NT2/D1 (cell line): ENCODE data around the gene PTH2R.

Source experiments
- DNase-seq: peaks from one replicate; pipeline ENCODE4 v3.0.0-alpha.2; 2011; ENCODE audit warnings: low read depth, low spot score
- H3K27me3 ChIP-seq: 2 replicates; pipeline ENCODE4 v1.6.0; 2011; ENCODE audit warnings: mild to moderate bottlenecking; ENCODE audit not compliant: insufficient read length, insufficient read depth
- H3K36me3 ChIP-seq: 2 replicates; pipeline ENCODE4 v1.6.1; 2011; ENCODE audit warnings: mild to moderate bottlenecking, low read length, mixed read lengths; ENCODE audit not compliant: insufficient read depth, insufficient read length
- H3K4me1 ChIP-seq: 2 replicates; pipeline ENCODE4 v1.5.1; 2011; ENCODE audit not compliant: insufficient read depth, insufficient read length
- H3K4me3 ChIP-seq: 2 replicates; pipeline ENCODE4 v1.5.1; 2011; ENCODE audit warnings: low read depth; ENCODE audit not compliant: insufficient read length
- H3K9ac ChIP-seq: 2 replicates; pipeline ENCODE4 v1.6.0; 2011; ENCODE audit warnings: low read depth; ENCODE audit not compliant: insufficient read length
- H3K9me3 ChIP-seq: 2 replicates; pipeline ENCODE4 v1.5.1; 2011; ENCODE audit warnings: mild to moderate bottlenecking, low read length; ENCODE audit not compliant: insufficient read depth
- SUZ12 ChIP-seq: IDR thresholded peaks from 2 replicates; pipeline ENCODE4 v1.6.1; 2011; ENCODE audit not compliant: insufficient read length, insufficient read depth; ENCODE audit errors: extremely low read depth
- YY1 ChIP-seq: IDR thresholded peaks from 2 replicates; pipeline ENCODE4 v1.6.1; 2011; ENCODE audit not compliant: insufficient read length, insufficient read depth
- ZNF274 ChIP-seq: IDR thresholded peaks from 2 replicates; pipeline ENCODE4 v1.6.1; 2011; ENCODE audit warnings: mild to moderate bottlenecking, low read depth, low read length

PTH2R gene

GRCh38 chr2:208399201-208399600 is 7.4 kb upstream of the PTH2R start:
- Histone ChIP-seq H3K9ac (no peak overlapping the region), H3K4me1 (no peaks in the 10 kb centered on the region), H3K36me3 (no peaks in the 10 kb centered on the region), H3K4me3 (no peak overlapping the region), H3K27me3 (no peaks in the 10 kb centered on the region), H3K9me3 (peaks cover 6% of the 10 kb centered on the region)
- TF ChIP-seq SUZ12 (no peak), ZNF274 (no peak), YY1 (no peak)
- no peak for DNase-seq

GRCh38 chr2:208407667-208408066 is 1.1 kb downstream of the PTH2R start:
- Histone ChIP-seq H3K27me3 (peaks cover 18% of the 10 kb centered on the region), H3K4me3 (no peak overlapping the region), H3K9me3 (peaks cover under 1% of the 10 kb centered on the region; the same call in 1 of the 2 replicates), H3K9ac (no peak overlapping the region), H3K4me1 (no peaks in the 10 kb centered on the region), H3K36me3 (no peaks in the 10 kb centered on the region)
- DNase-seq: no peak
- TF ChIP-seq SUZ12 (no peak), YY1 (no peak), ZNF274 (no peak)

- Histone ChIP-seq H3K36me3 (no peaks in the 10 kb centered on the region), H3K9ac (no peak overlapping the region), H3K4me1 (no peaks in the 10 kb centered on the region), H3K4me3 (no peak overlapping the region), H3K27me3 (no peaks in the 10 kb centered on the region), H3K9me3 (peaks cover 16% of the 10 kb centered on the region)
- TF ChIP-seq YY1 (no peak), SUZ12 (no peak), ZNF274 (no peak)
- DNase-seq: no peak
Observed at GRCh38 chr2:208413931-208414330, 7.3 kb downstream of the PTH2R start.

DNA sequence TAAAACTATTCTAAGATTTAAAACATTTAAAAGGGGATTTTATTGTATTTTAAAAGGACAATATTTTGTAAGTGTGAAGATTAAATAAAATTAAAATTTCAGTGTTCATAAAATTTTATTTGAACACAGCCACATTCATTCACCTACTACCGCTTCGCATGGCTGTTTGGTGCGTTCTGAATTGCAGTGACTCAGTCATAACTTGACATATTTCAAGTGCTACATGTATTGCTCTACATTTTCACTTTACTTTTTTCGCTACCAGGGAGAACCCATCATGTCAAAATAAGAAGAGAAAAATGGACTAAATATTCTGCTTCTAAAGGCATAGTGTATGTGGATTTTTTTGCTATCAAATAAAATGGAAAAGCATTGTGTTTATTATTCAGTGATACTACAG is 8.7 kb downstream of the PTH2R start:
- no peaks in the 10 kb centered on the region for H3K4me1 ChIP-seq
- no peaks in the 10 kb centered on the region for H3K27me3 ChIP-seq
- no peak overlapping the region for H3K9ac ChIP-seq
- peaks cover 16% of the 10 kb centered on the region for H3K9me3 ChIP-seq
- no peaks in the 10 kb centered on the region for H3K36me3 ChIP-seq
- DNase-seq: no peak
- H3K4me3 ChIP-seq: no peak overlapping the region
- TF ChIP-seq ZNF274 (no peak), YY1 (no peak), SUZ12 (no peak)

DNA sequence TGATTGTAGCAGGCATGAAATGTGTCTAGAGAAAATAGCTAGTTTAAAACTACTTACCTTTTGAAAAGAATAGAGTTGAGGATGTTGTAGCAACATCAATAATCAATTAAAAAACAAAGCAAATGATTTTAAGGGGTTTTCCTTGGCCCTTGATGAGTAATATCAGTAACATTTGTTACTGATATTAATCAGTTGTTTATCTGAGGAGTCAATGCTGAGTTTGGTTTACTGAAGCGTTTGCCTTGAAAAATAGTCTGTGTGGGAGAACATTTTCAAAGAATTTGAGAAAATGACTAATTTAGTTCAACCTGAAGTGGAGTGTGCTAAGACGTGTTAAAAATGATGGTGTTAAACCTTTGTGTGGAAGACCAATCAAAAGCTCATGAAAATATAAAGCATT is 9.3 kb downstream of the PTH2R start:
- H3K9ac ChIP-seq: no peak overlapping the region

GRCh38 chr2:208426412-208427045 is 19.9 kb downstream of the PTH2R start:
- no peak for DNase-seq
- Histone ChIP-seq H3K9me3 (0 out of 2 replicates have a peak, but pooled peaks cover 3% of the 10 kb centered on the region), H3K27me3 (no peaks in the 10 kb centered on the region), H3K4me3 (no peak overlapping the region), H3K4me1 (no peaks in the 10 kb centered on the region), H3K9ac (no peak overlapping the region), H3K36me3 (no peaks in the 10 kb centered on the region)
- TF ChIP-seq YY1 (no peak), ZNF274 (no peak), SUZ12 (no peak)

More for the DNA sequence above, 9.3 kb downstream of the PTH2R start:
- H3K4me1 ChIP-seq: no peaks in the 10 kb centered on the region
- H3K4me3 ChIP-seq: no peak overlapping the region
- H3K27me3 ChIP-seq: no peaks in the 10 kb centered on the region
- no peak for DNase-seq
- H3K36me3 ChIP-seq: no peaks in the 10 kb centered on the region
- peaks cover 16% of the 10 kb centered on the region for H3K9me3 ChIP-seq
- TF ChIP-seq SUZ12: no peak
- TF ChIP-seq YY1: no peak
- TF ChIP-seq ZNF274: no peak

DNA sequence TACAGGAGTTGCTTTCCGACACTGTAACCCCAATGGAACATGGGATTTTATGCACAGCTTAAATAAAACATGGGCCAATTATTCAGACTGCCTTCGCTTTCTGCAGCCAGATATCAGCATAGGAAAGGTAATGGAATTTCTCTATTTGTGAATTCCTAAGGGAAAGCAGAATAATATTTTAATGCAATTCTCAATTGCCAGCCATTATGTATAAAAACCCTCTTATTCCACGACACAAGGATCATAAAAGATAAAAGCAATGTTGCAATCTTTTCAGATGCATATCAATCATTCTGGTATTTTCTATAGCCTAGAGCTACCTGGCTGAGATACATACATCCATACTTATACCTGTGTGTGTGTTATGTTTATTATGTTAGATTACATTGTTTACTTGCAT is 31.2 kb downstream of the PTH2R start:
- TF ChIP-seq ZNF274 (no peak), SUZ12 (no peak), YY1 (no peak)
- no peak for DNase-seq
- H3K4me1 ChIP-seq: no peaks in the 10 kb centered on the region
- H3K4me3 ChIP-seq: no peak overlapping the region
- no peaks in the 10 kb centered on the region for H3K36me3 ChIP-seq
- no peaks in the 10 kb centered on the region for H3K9me3 ChIP-seq
- no peak overlapping the region for H3K9ac ChIP-seq
- no peaks in the 10 kb centered on the region for H3K27me3 ChIP-seq
